OCI-LY7 (cell line): ENCODE results near the gene NDST4.

Experiments used
- CTCF ChIP-seq: fragments of 200-600 bp; sonication (generic); conservative IDR thresholded peaks from 2 replicates; pipeline ENCODE4 v1.5.1; 2014; ENCODE audit warnings: mild to moderate bottlenecking, antibody characterized with exemption, low read length, moderate library complexity, mixed read lengths
- EZH2phosphoT487 ChIP-seq: fragments of 200-600 bp; sonication (generic); IDR thresholded peaks from 2 replicates; pipeline ENCODE4 v1.6.1; 2018; ENCODE audit warnings: low read depth, borderline replicate concordance, mild to moderate bottlenecking, mixed run types, antibody characterized with exemption, low read length, moderate library complexity, mixed read lengths

- TF ChIP-seq EZH2phosphoT487 (no peak), CTCF (no peak)
These were observed 58.6 kb downstream of the NDST4 start for GRCh38 chr4:115054836-115055235.
